Panc1 (cell line): ENCODE data around the gene LPP.

Source experiments
- CTCF ChIP-seq: fragments of 450-650 bp; IDR thresholded peaks from 2 replicates; pipeline ENCODE4 v1.5.1; 2017; ENCODE audit warnings: mild to moderate bottlenecking
- POLR2AphosphoS5 ChIP-seq: IDR thresholded peaks from 2 replicates; pipeline ENCODE4 v1.6.1; 2012; ENCODE audit warnings: mild to moderate bottlenecking, low read depth, low read length, moderate library complexity
- TCF7L2 ChIP-seq: IDR thresholded peaks from 2 replicates; pipeline ENCODE4 v1.6.1; 2011; ENCODE audit warnings: mild to moderate bottlenecking, low read depth, low read length, inconsistent platforms

DNA sequence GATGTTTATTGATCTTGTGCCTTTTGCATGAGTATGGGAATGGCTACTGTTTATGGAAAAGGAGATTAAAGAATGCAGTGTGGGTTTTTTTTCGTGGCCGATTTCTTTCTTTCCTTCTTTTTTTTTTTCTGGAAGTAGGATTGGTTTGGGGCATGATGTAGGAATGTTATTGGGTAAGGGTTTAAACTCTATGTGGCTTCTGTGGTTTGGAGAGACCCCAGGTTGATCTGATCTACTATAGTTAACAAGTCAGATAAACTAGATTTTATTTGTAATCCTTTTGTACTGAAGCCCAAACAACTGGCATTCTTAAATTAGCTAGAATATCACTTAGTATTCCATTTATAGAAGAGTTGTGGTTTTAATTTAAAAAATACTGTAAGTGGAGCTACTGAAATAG lies 304.8 kb downstream of the LPP start:
- TF ChIP-seq CTCF (no peak), POLR2AphosphoS5 (no peak), TCF7L2 (no peak)
